Thymus (tissue), 11 donors: ENCODE results near the gene KLHDC8A. TPM values are rescaled to one million over a fixed set of nuclear protein-coding genes. Genes with fewer than 3 reads are reported as not detected.

Experiments used
- DNase-seq, 9 donors: peaks; one replicate each; pipeline ENCODE4 v3.0.0-alpha.2; 2013; ENCODE audit warnings: low spot score in 9 of 9, low read depth in 6 of 9, missing footprints in 1 of 9
- H3K27ac ChIP-seq, 2 donors: one replicate each; pipeline ENCODE4 v1.5.1; 2013; ENCODE audit warnings: control low read depth in 1 of 2, low read depth in 1 of 2, low read length in 1 of 2, mild to moderate bottlenecking in 1 of 2, moderate library complexity in 1 of 2
- H3K27me3 ChIP-seq, 2 donors: one replicate each; pipeline ENCODE4 v1.5.1; 2013; ENCODE audit warnings: low read length in 1 of 2; ENCODE audit not compliant: control insufficient read depth in 2 of 2, insufficient read depth in 1 of 2
- H3K36me3 ChIP-seq, 2 donors: one replicate each; pipeline ENCODE4 v1.5.1; 2013; ENCODE audit warnings: low read length in 1 of 2, mild to moderate bottlenecking in 1 of 2, moderate library complexity in 1 of 2; ENCODE audit not compliant: control insufficient read depth in 2 of 2, insufficient read depth in 2 of 2
- H3K4me1 ChIP-seq, 2 donors: one replicate each; pipeline ENCODE4 v1.5.1; 2013; ENCODE audit warnings: low read length in 2 of 2; ENCODE audit not compliant: control insufficient read depth in 2 of 2, insufficient read depth in 2 of 2
- H3K4me3 ChIP-seq, 2 donors: one replicate each; pipeline ENCODE4 v1.5.1; 2013; ENCODE audit warnings: low read length in 2 of 2, control low read depth in 1 of 2, mild to moderate bottlenecking in 1 of 2
- H3K9me3 ChIP-seq, 2 donors: one replicate each; pipeline ENCODE4 v1.5.1; 2013; ENCODE audit warnings: low read length in 1 of 2, mild to moderate bottlenecking in 1 of 2; ENCODE audit not compliant: control insufficient read depth in 2 of 2, insufficient read depth in 1 of 2
- WGBS: extraction: QIAGEN DNeasy Blood & Tissue Kit; methylation state at CpG from one replicate; pipeline ENCODE4 v1.1.7; 2013; 5-methylcytosine and 5-hydroxymethylcytosine counted together
- polyA plus RNA-seq: library from polyadenylated mRNA; stranded (reverse); fragments of 200-250 nt; gene quantifications from one replicate; pipeline ENCODE4 v1.2.3, GENCODE V29; 2013
- total RNA-seq: library from RNA; stranded (reverse); fragments of 120-200 nt; gene quantifications from one replicate; pipeline ENCODE4 v1.2.4, GENCODE V29; 2013
- donor health status: healthy.

Gene KLHDC8A
- total and polyA plus RNA-seq, 2 donors = 0.19 to 0.50 TPM

- WGBS = 68% methylated on average over 2 of the region's 2 CpGs
- DNase-seq = no peak
- no peaks in the 10 kb centered on the region for H3K9me3 ChIP-seq
- peaks cover 2 to 25% of the 10 kb centered on the region in 2 donors for H3K4me1 ChIP-seq
- peaks cover 0 to 23% of the 10 kb centered on the region in 2 donors for H3K27me3 ChIP-seq
- no peak overlapping the region for H3K4me3 ChIP-seq
- no peaks in the 10 kb centered on the region for H3K36me3 ChIP-seq
- H3K27ac ChIP-seq = no peak overlapping the region
These were observed 60.6 kb downstream of the KLHDC8A start for GRCh38 chr1:205296154-205296553.

GRCh38 chr1:205294934-205295333, 61.8 kb downstream of the KLHDC8A start:
- H3K27me3 ChIP-seq = peaks cover 0 to 20% of the 10 kb centered on the region in 2 donors
- H3K4me1 ChIP-seq = peaks cover 2 to 27% of the 10 kb centered on the region in 2 donors
- H3K36me3 ChIP-seq = no peaks in the 10 kb centered on the region
- peak overlapping the region in 1 of 2 donors; percentile 76 for H3K27ac ChIP-seq
- H3K4me3 ChIP-seq = no peak overlapping the region
- 95% methylated on average over 5 of the region's 5 CpGs for WGBS
- DNase-seq = no peak
- H3K9me3 ChIP-seq = no peaks in the 10 kb centered on the region

GRCh38 chr1:205294175-205294917, 62.4 kb downstream of the KLHDC8A start:
- 92% methylated on average over 6 of the region's 6 CpGs for WGBS
- H3K36me3 ChIP-seq = no peaks in the 10 kb centered on the region
- DNase-seq = no peak
- H3K27me3 ChIP-seq = peaks cover 0 to 20% of the 10 kb centered on the region in 2 donors
- H3K4me1 ChIP-seq = peaks cover 2 to 28% of the 10 kb centered on the region in 2 donors
- no peak overlapping the region for H3K4me3 ChIP-seq
- no peaks in the 10 kb centered on the region for H3K9me3 ChIP-seq
- peak overlapping the region in 1 of 2 donors; percentile 76 for H3K27ac ChIP-seq

GRCh38 chr1:205293350-205294074, 63.2 kb downstream of the KLHDC8A start:
- Histone ChIP-seq H3K9me3 (no peaks in the 10 kb centered on the region), H3K27me3 (peaks cover 0 to 17% of the 10 kb centered on the region in 2 donors), H3K36me3 (no peaks in the 10 kb centered on the region), H3K4me3 (no peak overlapping the region), H3K4me1 (peaks cover 3 to 34% of the 10 kb centered on the region in 2 donors), H3K27ac (peak overlapping the region in 1 of 2 donors; percentile 22)
- WGBS = 97% methylated on average over 10 of the region's 10 CpGs
- no peak for DNase-seq

GRCh38 chr1:205291596-205291995, 65.1 kb downstream of the KLHDC8A start:
- Histone ChIP-seq H3K36me3 (no peaks in the 10 kb centered on the region), H3K4me3 (no peak overlapping the region), H3K9me3 (no peaks in the 10 kb centered on the region), H3K27me3 (peaks cover 0 to 12% of the 10 kb centered on the region in 2 donors), H3K27ac (no peak overlapping the region), H3K4me1 (peaks cover 22 to 48% of the 10 kb centered on the region in 2 donors)
- no peak for DNase-seq
- 94% methylated on average over 6 of the region's 6 CpGs for WGBS

GRCh38 chr1:205287767-205288559, 68.8 kb downstream of the KLHDC8A start:
- Histone ChIP-seq H3K9me3 (peaks cover 0 to 7% of the 10 kb centered on the region in 2 donors), H3K36me3 (no peaks in the 10 kb centered on the region), H3K27me3 (no peaks in the 10 kb centered on the region), H3K4me1 (peaks cover 44 to 61% of the 10 kb centered on the region in 2 donors), H3K27ac (peak overlapping the region; percentile 87 to 93), H3K4me3 (peak overlapping the region in 1 of 2 donors; percentile 19)
- WGBS = 16% methylated on average over 8 of the region's 8 CpGs
- DNase-seq = peak; percentile 63 to 96 (median 84)

GRCh38 chr1:205287076-205287475, 69.6 kb downstream of the KLHDC8A start:
- peaks cover 0 to 4% of the 10 kb centered on the region in 2 donors for H3K27me3 ChIP-seq
- H3K36me3 ChIP-seq = no peaks in the 10 kb centered on the region
- peak overlapping the region; percentile 87 to 91 for H3K27ac ChIP-seq
- peak in 1 of 9 donors; percentile 31 for DNase-seq
- WGBS = 98% methylated on average over 3 of the region's 3 CpGs
- no peak overlapping the region for H3K4me3 ChIP-seq
- H3K9me3 ChIP-seq = peaks cover 0 to 7% of the 10 kb centered on the region in 2 donors
- H3K4me1 ChIP-seq = peaks cover 47 to 67% of the 10 kb centered on the region in 2 donors

GRCh38 chr1:205286335-205286950, 70.3 kb downstream of the KLHDC8A start:
- H3K27ac ChIP-seq = peak overlapping the region; percentile 89 to 91
- H3K36me3 ChIP-seq = no peaks in the 10 kb centered on the region
- WGBS = 45% methylated on average over 9 of the region's 9 CpGs
- H3K9me3 ChIP-seq = peaks cover 0 to 7% of the 10 kb centered on the region in 2 donors
- H3K4me3 ChIP-seq = peak overlapping the region in 1 of 2 donors; percentile 18
- peaks cover 0 to 4% of the 10 kb centered on the region in 2 donors for H3K27me3 ChIP-seq
- DNase-seq = peak in 3 of 9 donors; percentile 41 to 77 (median 51)
- H3K4me1 ChIP-seq = peaks cover 47 to 67% of the 10 kb centered on the region in 2 donors
